Measurements from ENCODE around the gene METTL9.

Gene METTL9

DNA sequence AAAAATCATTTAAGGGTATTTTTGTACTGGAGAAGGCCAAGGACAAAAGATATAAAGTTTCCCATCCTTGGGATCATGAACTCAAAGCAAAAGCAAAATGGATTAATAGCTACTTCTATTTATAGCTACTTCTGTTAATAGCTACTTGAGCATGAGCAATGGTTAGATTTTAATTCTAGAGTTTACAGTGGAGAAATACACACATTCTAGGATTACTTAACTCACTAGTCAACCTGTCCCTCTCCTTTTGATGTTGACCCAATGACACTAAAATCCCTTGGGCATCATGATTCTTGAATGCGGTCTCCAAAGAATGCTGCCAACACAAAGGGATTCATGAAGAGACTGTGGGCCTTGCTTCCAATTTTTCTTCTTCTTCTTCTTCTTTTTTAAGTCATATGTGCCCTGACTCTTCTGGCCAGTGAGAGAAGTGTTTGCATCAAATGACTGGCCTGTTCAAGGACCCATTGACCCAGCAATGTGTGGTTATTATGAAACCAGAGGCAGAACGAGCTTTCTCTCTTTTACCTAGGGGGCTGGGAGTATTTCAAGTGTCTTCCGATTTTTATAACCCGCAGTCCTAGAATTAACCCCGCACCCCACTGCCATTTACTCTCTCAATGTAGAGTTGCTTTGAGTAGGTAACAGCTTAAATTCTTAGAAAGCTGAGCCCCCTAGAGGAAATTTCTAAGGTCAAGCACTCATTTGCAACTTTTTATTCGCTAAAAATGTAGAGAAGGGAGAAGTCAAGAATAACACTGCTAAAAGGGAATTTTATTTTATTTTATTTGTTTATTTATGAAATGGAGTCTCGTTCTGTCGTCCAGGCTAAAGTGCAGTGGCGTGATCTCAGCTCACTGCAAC is 99.0 kb downstream of the METTL9 start:
- H3K4me3 ChIP-seq (replicated peaks in 1 of 2; ENCODE audit: low read depth in 2 of 2, low read length in 2 of 2): no peak overlapping the region
- TF ChIP-seq CTCF (IDR thresholded peaks at IDR 0.05; ENCODE audit: low read depth, low read length): no peak
- no peak for DNase-seq (ENCODE audit: low read depth in 2 of 2)

DNA sequence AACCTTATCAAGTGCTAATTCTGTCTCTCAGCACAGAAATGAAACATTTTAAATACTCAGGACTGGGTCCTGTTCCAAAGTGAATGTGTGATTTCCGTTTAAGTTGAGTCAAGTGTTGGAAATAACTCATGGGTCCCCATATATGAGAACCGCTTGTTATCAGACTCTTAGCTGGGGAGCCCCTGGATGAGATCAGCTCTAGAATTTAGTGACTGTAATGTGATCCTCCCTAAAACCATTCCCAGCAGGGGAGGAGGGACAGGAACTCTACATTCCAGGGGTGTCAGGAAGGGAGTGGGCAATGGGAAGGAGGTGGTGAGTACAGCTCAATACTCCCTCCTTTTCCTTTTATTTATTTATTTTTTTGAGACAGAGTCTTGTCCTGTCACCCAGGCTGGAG is 101.9 kb downstream of the METTL9 start:
- no peak for DNase-seq (ENCODE audit: low read depth in 2 of 2)
- no peak overlapping the region for H3K4me3 ChIP-seq (replicated peaks in 1 of 2; ENCODE audit: low read depth in 2 of 2, low read length in 2 of 2)
- TF ChIP-seq CTCF (IDR thresholded peaks at IDR 0.05; ENCODE audit: low read depth, low read length): no peak

DNA sequence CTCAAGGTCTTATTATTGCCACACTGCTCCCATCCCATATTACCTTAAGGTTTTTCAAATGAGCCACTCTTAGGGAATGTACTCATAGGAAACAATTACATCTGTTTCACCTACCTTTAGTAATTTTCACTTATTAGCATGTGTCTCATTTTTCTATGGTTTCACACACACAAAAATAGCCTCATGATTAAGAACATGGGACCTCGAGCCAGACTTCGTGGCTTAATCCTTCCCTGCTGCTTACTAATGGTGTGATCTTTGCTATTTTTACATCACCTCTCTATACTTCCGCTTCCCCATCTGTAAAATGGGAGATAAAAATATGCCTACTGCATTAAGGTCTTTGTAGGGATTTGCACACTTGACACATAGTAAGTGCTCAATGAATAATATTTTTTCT is 102.9 kb downstream of the METTL9 start:
- H3K4me3 ChIP-seq (replicated peaks in 1 of 2; ENCODE audit: low read depth in 2 of 2, low read length in 2 of 2): no peak overlapping the region
- no peak for DNase-seq (ENCODE audit: low read depth in 2 of 2)
- no peak for TF ChIP-seq CTCF (IDR thresholded peaks at IDR 0.05; ENCODE audit: low read depth, low read length)

DNA sequence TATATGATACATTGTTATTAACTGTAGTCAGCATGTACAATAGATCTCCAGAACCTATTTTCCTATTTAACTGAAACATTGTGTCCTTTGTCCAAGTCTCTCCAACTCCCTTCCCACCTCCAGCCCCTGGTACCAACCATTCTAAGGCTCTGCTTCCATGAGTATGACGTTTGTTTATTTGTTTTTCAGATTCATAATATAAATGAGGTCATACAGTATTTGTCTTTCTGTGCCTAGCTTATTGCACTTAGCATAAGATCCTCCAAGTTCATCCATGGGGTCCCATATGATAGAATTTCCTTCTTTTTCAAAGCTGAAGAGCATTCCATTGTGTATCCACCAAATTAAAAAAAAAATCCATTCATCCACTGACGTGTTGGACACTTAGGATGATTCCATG is 103.8 kb downstream of the METTL9 start:
- no peak for DNase-seq (ENCODE audit: low read depth in 2 of 2)
- TF ChIP-seq CTCF (IDR thresholded peaks at IDR 0.05; ENCODE audit: low read depth, low read length): no peak
- no peak overlapping the region for H3K4me3 ChIP-seq (replicated peaks in 1 of 2; ENCODE audit: low read depth in 2 of 2, low read length in 2 of 2)

- no peak overlapping the region for H3K4me3 ChIP-seq (replicated peaks in 1 of 2; ENCODE audit: low read depth in 2 of 2, low read length in 2 of 2)
- DNase-seq (ENCODE audit: low read depth in 2 of 2): no peak
- TF ChIP-seq CTCF (IDR thresholded peaks at IDR 0.05; ENCODE audit: low read depth, low read length): no peak
These were observed 104.3 kb downstream of the METTL9 start for GRCh38 chr16:21703589-21704174.

DNA sequence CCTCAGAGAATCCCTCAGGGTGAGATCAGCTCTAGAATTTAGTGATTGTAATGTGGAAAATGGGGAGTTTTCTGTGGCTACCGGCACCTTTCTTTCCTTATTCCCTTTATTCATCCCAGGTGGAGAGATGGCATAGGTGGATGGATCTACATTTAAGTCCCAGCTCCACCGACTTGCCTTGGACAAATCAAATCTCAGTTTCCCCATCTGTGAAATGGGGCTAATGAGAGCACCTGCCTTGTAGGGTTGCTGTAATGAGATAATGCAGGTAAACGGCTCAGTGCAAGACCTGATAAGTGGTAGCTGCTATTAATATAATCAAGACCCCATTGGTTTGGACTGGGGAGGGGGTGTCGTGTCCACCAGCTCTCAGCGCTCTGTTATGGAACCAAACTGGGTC is 104.9 kb downstream of the METTL9 start:
- DNase-seq (ENCODE audit: low read depth in 2 of 2): no peak
- no peak overlapping the region for H3K4me3 ChIP-seq (replicated peaks in 1 of 2; ENCODE audit: low read depth in 2 of 2, low read length in 2 of 2)
- no peak for TF ChIP-seq CTCF (IDR thresholded peaks at IDR 0.05; ENCODE audit: low read depth, low read length)
